Measurements from ENCODE around the gene MRPS2. TPM values are rescaled to one million over a fixed set of nuclear protein-coding genes. Genes with fewer than 3 reads are reported as not detected.

Gene MRPS2
- total and polyA plus RNA-seq, 4 donors = 10.9 to 71.8 (median 31.5) TPM

DNA sequence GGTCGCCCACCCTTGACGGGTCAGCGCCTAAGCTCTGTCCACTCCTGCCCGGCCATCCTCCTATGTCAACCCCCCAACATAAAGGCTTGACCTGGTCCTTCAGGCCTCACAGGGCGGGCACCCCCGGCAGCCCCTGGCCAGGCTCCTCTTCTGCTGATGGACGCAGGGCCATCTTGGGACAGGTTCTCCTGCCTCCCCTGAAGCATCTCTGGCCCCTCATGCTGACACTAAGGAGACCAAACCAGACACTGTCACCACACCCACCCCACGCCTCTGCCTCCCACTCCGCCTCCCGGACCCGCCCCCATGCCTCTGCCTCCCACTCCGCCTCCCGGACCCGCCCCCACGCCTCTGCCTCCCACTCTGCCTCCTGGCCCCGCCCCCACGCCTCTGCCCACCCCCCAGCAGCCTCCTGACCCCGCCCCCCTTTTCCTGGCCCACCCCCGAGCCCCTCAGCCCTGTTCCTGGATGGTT is 52.3 kb downstream of the MRPS2 start (continued):
- TF ChIP-seq, protein P1, sequence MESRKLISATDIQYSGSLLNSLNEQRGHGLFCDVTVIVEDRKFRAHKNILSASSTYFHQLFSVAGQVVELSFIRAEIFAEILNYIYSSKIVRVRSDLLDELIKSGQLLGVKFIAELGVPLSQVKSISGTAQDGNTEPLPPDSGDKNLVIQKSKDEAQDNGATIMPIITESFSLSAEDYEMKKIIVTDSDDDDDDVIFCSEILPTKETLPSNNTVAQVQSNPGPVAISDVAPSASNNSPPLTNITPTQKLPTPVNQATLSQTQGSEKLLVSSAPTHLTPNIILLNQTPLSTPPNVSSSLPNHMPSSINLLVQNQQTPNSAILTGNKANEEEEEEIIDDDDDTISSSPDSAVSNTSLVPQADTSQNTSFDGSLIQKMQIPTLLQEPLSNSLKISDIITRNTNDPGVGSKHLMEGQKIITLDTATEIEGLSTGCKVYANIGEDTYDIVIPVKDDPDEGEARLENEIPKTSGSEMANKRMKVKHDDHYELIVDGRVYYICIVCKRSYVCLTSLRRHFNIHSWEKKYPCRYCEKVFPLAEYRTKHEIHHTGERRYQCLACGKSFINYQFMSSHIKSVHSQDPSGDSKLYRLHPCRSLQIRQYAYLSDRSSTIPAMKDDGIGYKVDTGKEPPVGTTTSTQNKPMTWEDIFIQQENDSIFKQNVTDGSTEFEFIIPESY (IDR thresholded peaks at IDR 0.05) = no peak
- TF ChIP-seq NR2F2 (IDR thresholded peaks at IDR 0.05) = no peak
- TF ChIP-seq RAD21 (IDR thresholded peaks at IDR 0.05) = no peak

Other genes with a start within 250 kb of the MRPS2 start
- gene PPP1R26, start 20.9 kb upstream of the MRPS2 start, total RNA-seq = 1 to 10 TPM; 4.6 to 9.5 TPM
- 1 to 10 TPM; 1.5 to 3.7 TPM for gene PPP1R26, start 20.9 kb upstream of the MRPS2 start, polyA plus RNA-seq
- not detected for gene LCN1, start 20.8 kb downstream of the MRPS2 start, total RNA-seq
- gene LCN1, start 20.8 kb downstream of the MRPS2 start, polyA plus RNA-seq = not detected
- gene OBP2A, start 45.4 kb downstream of the MRPS2 start, total RNA-seq = not detected
- not detected for gene OBP2A, start 45.4 kb downstream of the MRPS2 start, polyA plus RNA-seq
- gene PAEP, start 61.1 kb downstream of the MRPS2 start, total RNA-seq = not detected
- not detected for gene PAEP, start 61.1 kb downstream of the MRPS2 start, polyA plus RNA-seq
- not detected for gene GLT6D1, start 138.9 kb downstream of the MRPS2 start, total RNA-seq
- gene GLT6D1, start 138.9 kb downstream of the MRPS2 start, polyA plus RNA-seq = not detected
- not detected for gene LCN9, start 162.6 kb downstream of the MRPS2 start, total RNA-seq
- not detected for gene LCN9, start 162.6 kb downstream of the MRPS2 start, polyA plus RNA-seq
- gene SOHLH1, start 198.8 kb downstream of the MRPS2 start, total RNA-seq = not detected
- gene SOHLH1, start 198.8 kb downstream of the MRPS2 start, polyA plus RNA-seq = not detected
- gene KCNT1, start 201.5 kb downstream of the MRPS2 start, total RNA-seq = under 1 TPM in 1 of 2 donors, not detected in 1; 0.08 TPM
- gene KCNT1, start 201.5 kb downstream of the MRPS2 start, polyA plus RNA-seq = under 1 TPM in 1 of 2 donors, not detected in 1; 0.08 TPM

Measured in liver (tissue), 5 donors.